NCI-H187 (cell line): Measurements from ENCODE around the gene MPZL1.

Experiments
- DNase-seq, 2 experiments: peaks; one replicate each; lab custom pipeline; 2025; lab: John Stamatoyannopoulos, UW

The MPZL1 gene

GRCh38 chr1:167721617-167722151 lies at the start of gene MPZL1:
MPZL1 (plus strand) TSS chr1:167721982; CDS start chr1:167722152, 170 bp downstream.
- DNase-seq, result peak; percentile 93 to 98

GRCh38 chr1:167672831-167673230 lies 49.0 kb upstream of the MPZL1 start:
- no peak for DNase-seq

DNA sequence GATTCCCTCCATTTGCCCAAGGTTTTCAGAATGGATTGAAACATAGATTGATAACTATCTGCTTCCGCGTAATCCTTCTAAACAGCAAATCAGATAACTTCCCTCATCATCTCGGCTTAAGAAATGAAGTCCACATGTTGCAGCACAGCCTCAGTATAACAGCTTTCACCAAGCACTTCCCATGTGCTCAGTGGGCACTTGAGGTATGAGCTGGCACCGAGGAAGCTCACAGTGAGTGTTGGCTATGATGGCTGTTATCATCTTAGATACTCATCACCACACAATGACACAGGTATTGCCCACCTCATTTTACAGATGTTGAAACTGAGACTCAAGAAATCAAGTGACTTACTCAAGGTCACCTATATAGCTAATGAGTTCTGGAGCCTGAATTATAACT lies 48.5 kb upstream of the MPZL1 start:
- no peak for DNase-seq

DNA sequence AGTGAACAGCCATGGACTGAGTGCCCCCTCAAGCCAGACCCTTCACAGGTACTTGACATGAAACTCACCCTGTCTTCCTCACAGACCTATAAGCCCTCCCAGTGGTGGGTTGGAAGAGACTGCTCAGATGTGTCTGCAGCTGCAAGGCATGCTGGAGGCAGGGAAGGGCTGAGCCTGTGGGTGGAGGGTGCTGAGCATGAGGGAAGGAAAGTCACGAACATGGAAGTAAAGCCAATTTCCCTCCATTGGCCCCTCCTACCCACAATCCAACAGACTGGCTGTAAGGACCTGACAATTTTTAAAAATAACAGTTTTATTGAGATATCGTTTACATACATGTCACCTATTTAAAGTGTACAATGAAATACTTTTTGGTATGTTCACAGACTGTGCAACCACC lies 47.6 kb upstream of the MPZL1 start:
- DNase-seq, result no peak

DNA sequence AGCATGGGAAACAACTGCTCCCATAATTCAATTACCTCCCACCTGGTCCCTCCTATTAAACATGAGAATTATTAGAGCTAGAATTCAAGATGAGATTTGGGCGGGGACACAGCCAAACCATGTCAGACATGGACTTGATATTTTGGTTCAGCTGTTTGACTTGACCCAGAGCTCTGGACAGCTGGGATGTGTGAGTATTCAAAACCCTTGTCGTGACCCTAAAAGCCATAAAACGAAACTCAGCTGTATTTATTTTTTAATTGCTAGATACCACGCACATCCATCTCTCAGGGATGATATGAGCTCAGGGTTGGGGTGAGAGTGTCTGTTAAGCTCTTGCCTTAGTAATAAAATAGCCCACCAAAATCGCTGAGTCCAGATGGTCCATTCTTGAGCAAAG lies 46.3 kb upstream of the MPZL1 start:
- no peak for DNase-seq

GRCh38 chr1:167676205-167676915 lies 45.4 kb upstream of the MPZL1 start:
- DNase-seq, result no peak

GRCh38 chr1:167676916-167677848 lies 44.6 kb upstream of the MPZL1 start:
- DNase-seq, result no peak

GRCh38 chr1:167678422-167678821 lies 43.4 kb upstream of the MPZL1 start:
- DNase-seq, result no peak

GRCh38 chr1:167678838-167679237 lies 42.9 kb upstream of the MPZL1 start:
- DNase-seq, result no peak

DNA sequence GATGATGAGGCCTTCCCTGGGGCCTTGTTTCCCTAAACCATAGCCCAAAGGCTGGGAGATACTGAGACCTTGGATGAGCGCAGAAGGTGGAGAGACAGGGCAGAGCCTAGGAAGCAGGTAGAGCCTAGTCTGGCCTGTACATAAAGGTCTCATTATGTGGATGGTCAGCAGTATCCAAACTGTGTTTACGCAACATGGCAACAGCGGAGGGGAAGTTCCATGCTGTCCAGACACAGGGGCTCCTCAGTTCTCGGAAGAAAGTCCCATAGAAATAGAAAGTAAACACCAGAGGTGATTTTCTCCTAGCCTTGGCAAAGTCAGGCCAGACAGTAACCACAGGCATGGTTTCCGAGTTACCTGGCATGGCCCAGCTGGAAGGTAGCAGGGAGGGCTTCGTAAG lies 42.1 kb upstream of the MPZL1 start:
- no peak for DNase-seq

- no peak for DNase-seq
Observed at GRCh38 chr1:167681024-167681423, 40.8 kb upstream of the MPZL1 start.

- no peak for DNase-seq
Observed at GRCh38 chr1:167681451-167682098, 40.2 kb upstream of the MPZL1 start.

GRCh38 chr1:167683226-167683625 lies 38.6 kb upstream of the MPZL1 start:
- no peak for DNase-seq

DNA sequence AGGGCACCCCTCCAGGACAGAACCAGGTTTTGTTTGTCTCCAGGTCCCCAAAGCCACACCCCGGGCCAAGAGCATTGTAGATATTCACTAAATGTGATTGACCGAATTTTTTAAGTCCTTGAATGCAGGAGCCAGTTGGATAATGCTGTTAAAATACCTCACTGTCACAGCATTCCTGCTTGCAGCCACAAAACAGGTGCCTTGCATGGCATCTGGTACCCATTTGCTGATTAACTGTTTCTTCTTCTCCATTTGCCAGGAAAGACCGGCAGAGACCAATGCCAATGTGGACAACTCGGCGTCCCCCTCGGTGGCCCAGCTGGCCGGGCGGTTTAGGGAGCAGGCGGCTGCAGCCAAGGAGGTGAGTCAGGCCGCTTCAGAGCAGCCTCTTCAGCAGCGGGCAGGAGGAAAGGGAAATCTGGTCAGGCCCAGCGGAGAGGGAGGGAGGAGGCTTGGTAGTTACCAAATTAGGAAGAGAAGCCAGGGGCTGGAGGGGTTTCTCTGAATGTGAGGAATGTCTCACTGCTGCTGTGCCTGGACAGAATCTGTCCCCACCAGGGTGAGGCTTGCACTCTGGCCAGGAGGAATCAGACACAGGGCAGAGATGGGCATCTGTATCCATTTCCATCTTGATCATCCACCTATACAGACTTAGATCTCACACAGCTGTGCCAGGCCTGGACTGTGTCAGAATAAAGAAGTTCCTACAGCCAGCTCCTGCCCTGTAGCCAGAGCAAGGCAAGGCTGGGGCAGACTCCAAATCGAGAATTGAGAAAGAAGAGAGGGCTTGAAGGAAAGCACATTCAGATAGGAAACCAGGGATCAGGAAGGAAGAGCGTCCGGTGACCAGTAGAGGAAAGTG lies 37.9 kb upstream of the MPZL1 start:
- no peak for DNase-seq

GRCh38 chr1:167685844-167686243 lies 35.9 kb upstream of the MPZL1 start:
- no peak for DNase-seq

DNA sequence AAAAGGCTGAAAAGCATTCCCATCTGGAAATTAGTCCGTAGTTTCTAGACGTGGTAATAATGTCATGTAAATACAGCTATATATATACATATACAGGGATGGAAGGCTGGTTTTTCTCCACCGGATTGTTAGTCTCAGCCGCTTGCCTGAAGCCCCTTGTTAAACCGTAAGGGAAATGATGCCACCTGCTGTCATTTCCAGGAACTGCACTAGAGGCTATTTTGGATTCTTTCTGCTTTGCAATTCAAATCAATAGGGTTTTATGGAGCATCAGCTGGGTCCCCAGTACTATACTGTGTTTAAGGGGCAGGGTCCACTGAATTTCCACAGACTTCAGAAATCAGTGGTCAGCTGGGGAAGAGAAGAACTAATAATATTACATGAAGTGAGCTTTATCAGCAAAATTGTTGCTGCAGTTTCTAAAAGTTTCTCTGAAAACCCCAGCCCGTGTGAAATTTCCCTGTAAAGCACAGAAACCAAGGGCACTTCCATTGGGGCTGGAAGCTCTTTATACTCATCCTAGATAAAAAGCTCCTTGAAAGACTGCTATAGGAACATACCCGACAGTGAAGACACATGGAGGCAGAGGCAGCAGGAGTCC lies 33.8 kb upstream of the MPZL1 start:
- DNase-seq, result peak; percentile 81 to 86

DNA sequence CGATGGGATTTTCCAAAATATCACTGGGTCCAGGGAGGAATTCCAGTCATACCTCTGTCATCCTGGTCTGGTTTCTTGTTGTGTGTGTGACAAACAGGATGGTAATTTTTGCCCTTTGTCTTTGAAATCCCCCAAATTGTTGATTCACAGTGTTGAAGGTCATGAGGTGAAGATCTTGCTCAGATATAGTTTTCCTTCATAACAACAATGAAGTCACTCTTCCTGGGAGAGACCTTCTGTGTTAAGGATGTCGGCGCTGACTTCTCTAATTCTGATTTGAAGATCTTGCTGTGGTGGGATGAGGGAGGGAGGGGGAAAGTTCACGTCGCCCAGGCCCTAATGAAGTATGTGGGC lies 32.2 kb upstream of the MPZL1 start:
- no peak for DNase-seq

DNA sequence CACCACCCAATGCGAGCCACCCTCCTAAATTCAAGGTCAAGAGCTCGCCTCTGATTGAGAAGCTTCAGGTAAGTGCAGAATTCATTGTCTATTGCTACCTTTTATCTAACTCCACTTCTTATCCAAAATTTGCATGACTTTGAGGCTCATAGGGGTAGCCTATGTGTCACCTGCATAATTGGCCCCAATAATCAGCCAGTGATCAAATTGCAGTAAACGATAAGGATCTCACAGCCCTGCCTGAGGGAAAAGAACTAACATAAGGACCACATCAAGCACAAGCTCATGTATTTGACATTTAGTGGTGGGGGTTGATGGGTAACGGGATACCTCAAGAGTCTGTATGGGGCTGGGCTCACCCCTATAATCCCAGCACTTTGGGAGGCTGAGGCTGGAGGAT lies 31.7 kb upstream of the MPZL1 start:
- DNase-seq, result no peak

DNA sequence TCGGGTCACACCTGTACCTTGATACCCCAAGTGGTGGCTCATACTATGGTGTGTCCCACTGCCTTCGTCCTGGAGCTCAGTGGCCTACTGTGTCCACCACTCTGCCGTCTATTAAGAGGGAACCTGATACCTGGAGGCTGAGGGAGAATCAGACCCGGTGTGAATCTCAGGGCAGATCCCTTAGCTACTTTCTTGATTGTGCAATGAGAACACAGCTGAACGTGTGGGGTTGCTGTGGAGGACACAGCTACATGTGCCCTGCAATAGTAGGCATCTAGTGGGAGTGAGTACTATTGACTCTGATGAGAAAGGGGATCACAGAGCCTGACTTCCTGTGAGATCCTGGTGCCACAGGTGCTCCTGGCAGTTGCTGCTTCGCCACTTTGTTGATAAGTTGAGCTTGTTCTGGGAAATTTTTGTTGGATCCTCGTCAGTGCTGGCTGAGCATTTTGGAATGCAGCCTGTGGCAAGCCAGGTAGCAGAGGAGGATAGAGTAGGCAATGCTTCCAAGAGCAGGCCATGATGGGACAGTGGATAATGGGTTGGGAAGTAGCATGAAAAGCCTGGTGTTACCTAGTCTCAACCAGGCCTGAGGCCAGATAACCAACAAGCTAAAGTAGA lies 28.2 kb upstream of the MPZL1 start:
- DNase-seq, result no peak

GRCh38 chr1:167694691-167695090 lies 27.1 kb upstream of the MPZL1 start:
- DNase-seq, result no peak

DNA sequence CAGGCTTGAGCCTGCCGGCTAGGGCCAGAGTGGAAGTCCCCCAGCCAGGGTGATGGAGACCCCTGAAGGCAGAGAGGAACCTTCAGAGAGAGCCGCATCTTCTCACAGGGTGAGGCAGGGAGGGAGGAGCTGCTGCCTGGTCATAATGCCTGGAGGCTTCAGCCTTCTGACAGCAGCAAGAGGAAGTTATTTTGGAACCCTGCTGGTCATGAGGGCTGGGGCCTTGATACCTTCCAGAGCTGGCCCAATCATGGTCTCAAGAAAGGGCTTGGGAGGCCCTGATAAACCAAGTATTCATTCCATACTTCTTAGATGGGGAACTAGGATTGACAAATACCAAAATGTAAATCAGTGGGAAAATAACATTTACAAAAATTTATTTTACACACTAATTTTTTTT lies 26.6 kb upstream of the MPZL1 start:
- no peak for DNase-seq
